GM21367 (cell line): ENCODE measurements around the gene PHACTR1.

Experiments
- ATAC-seq: cut with Tn5 transposase; IDR thresholded peaks from one replicate; pipeline ENCODE4 v1.9.1; 2021; ENCODE audit not compliant: unreplicated experiment

Gene PHACTR1

DNA sequence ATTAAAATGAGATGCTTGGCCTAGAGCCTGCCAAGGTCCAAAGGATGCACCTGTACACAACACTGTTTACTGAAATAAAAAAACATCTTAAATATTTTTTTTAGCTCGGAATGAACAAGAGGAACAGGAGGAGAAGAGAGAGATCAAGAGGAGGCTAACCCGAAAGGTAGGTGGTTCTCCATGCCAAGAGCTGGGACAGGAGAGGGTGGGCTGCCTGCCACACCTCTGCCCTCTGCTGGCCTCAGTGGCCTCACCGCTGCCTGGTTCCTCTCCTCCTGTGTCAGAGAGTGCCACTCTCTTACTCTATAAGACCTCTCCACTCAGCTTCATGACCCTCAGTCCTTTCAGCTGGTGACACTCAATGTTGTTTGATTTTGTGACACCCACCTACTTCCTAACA is 561.6 kb downstream of the PHACTR1 start:
- no peak for ATAC-seq

DNA sequence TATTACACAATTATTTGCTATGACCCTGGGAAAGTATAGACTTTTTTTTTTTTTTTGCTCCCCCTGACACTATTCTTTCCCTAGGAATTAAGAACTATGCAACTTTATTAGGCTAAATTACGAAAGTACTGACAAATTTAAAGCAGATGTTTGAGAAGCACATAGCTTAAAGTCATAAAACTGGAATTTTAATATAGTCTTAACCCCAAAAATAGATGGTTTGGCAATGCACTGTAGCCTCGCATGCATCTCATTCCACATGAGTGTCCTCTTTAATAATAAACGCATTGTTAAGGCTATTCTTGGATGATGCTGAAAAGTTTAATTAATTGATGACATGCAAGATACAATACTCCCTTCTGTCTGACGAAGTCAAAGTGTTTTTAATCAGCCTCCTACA is 562.4 kb downstream of the PHACTR1 start:
- no peak for ATAC-seq

- no peak for ATAC-seq
These were observed 563.7 kb downstream of the PHACTR1 start for GRCh38 chr6:13280254-13280653.

DNA sequence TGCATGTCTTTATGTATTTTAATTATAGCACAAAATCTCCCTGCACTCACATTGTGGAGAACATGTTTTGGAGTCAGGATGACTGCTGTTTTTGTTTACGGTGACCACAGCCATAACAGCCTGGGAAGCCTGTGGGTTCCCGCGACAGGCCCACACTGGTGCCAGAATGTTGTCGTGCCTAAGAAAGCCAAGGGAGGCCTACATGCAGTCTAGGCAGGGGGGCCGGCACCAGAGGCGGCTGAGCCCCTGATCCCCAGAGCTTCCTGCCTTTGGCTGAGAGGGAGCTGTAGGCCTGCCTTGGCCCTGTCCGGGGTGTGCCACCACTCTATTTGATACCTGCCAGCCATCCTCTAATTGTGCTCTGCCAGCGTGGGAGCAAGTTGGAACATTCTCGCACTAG is 565.1 kb downstream of the PHACTR1 start:
- ATAC-seq = no peak

DNA sequence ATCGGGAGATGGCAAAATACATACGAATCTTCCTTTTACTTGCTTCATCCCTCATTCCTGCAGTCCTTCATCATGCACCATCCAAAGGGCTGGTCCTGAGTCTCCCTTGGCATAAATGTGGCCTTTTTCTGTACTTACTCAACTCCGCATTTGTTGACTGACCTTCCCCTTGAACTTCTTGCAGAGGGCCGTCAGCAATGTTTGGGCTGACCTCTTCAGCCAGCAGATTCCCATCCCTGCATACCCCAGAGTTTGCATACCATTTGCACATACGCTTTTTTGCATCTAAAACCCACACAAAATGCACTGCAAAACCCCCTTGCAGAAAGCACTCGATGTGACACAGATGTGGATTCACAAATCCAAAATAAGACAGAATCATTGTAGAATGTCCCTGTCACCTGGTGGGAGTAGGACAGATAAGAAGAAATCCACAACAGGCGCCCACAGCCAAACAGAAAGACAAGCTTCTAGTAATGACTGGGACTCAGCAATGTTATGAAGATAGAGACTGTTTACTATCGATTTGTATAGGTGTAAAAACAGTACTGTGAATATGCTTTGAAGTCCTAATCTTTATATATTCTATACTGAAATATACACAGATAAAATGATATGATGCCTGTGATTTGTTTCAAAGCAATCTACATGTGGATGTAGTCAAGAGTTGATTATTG is 566.0 kb downstream of the PHACTR1 start:
- ATAC-seq = no peak

GRCh38 chr6:13283331-13283730 is 566.8 kb downstream of the PHACTR1 start:
- ATAC-seq = no peak

DNA sequence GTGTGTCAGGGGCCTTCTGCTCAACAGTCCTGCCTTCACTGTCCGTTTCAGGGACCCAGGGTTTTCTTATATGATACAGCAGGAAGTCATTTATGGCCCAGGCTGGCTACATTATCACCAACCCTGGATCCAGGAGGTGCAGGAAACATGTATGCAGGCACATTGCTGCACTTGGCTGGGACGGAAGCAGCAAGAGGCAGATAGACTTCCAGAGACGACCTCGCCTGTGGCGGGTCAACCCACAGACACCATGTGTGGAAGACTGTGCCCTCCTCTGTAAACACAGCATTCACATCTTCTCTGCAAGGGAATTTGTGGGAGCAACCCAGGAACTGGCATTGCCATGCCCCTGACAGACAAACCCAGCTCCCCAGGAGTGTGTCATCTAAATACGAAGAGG is 568.1 kb downstream of the PHACTR1 start:
- ATAC-seq = no peak

DNA sequence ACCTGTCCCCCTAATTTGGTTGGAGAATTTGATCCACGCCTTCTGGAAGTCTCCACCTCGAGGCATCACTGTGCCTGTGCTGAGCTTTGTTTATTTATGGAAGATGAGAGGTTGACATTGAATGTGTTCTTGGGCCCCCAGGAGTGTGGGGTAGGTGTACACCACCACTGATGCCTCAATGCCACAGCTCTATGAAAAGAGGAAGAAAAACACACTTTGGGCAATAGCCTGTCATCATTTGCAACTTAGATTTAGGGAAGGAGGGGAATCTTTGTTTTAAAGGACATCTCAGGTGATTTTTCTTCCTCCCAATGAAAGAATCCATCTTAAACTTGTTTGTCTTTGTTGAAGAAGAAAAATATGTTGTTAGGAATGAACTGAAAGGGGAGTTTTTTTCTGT is 569.1 kb downstream of the PHACTR1 start:
- no peak for ATAC-seq

DNA sequence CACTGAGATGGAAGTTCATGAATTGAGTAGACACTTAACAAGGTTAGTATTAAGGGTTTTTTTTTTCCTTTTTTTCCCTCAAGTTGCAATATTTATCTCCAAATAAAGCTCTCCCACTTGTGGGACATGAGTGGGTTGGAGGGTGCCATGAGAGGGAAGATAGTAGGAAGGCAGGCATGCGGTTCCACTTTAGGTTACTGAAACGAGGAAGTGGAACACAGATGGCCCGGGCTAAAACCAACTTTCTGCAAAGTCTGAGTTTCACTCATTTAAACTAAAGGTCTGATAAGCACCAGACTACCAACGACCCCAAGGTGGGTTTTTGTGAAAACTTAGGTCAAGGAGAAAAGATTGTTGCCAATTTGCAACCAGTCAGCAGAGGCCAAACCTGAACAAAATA is 569.6 kb downstream of the PHACTR1 start:
- ATAC-seq = no peak

GRCh38 chr6:13287104-13287503 is 570.5 kb downstream of the PHACTR1 start:
- ATAC-seq = no peak

DNA sequence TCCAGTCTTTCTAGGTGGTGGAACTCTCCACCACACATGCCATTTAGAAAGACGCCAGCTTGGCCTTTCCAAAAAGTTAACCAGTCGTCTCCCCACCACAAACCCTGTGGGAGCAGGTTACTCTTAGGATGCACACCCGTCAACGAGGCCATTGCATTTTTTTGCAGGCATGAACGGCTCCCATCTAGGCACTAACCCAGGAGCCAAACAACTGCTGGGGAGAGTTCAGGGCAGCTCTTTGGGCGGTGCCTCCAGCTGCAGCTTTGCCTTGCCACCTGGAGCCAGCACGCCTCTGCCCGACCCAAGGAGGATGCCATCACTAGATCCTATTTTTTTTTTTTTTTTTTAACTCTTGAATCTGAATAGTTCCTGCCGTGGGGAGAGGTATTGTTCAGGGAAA is 571.9 kb downstream of the PHACTR1 start:
- ATAC-seq = no peak

GRCh38 chr6:13288969-13289391 is 572.4 kb downstream of the PHACTR1 start:
- no peak for ATAC-seq

- no peak for ATAC-seq
These were observed 573.3 kb downstream of the PHACTR1 start for GRCh38 chr6:13289789-13290318.

DNA sequence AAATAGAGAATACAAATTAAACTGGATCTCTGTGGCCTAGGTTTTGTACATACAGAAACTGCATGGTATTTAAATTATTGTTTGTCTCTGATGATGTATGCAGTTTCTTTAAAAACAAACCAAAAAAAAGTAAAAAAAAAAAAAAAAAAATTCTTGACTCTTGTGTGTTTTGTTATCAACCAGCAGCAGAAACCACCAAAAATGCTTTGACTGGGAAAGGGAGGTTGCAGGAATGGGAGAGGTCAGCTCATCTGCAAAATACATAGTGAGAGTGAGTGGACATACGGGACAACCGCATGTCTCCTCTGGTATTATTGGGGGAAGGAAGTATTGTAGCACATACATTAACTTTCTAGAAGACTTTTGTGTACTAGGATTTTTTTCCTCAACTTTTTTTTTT is 573.8 kb downstream of the PHACTR1 start:
- ATAC-seq = no peak

- no peak for ATAC-seq
These were observed 576.2 kb downstream of the PHACTR1 start for GRCh38 chr6:13292774-13293173.

- ATAC-seq = no peak
These were observed 578.0 kb downstream of the PHACTR1 start for GRCh38 chr6:13294499-13295069.

DNA sequence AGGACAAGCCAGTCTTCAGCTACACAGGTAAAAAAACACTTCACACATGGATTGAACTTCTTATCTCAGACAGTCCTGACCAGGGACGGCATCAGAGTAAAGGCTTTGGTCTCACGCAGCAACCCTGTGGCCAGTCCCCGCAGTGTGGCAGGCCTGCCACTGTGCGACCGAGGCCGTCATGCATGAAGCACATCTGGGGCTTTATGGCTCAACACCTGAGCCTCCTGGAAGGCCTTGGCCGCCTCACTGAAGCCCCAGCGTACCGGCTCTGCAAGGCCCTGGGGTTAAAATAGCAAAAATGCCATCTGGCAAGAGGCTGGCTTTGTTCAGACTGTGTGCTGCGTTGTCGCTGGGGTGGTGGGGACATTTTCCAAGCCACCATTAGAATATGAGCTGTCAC is 579.0 kb downstream of the PHACTR1 start:
- ATAC-seq = no peak

DNA sequence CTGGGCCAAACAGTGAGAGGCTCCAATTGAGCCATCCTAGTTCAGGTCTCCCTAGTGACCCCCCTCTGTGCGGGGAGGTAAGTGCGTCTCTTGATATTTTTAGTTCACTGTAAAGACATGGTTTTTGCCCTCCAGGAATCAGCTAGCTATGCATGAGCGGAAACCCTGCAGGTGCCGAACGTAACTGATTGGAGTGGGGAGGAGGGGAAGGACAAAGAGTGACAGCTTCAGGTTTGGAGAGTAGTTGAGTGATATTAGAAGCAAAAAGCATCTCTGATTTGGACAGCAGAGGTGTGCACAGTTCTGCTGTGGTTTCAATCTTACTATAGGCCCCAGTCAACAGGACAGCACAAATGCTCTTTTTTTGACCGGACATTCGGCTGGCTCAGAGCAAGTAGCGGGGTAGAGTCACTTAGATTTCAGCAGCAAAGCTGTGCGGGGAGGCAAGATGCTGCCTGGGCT is 580.0 kb downstream of the PHACTR1 start:
- no peak for ATAC-seq

DNA sequence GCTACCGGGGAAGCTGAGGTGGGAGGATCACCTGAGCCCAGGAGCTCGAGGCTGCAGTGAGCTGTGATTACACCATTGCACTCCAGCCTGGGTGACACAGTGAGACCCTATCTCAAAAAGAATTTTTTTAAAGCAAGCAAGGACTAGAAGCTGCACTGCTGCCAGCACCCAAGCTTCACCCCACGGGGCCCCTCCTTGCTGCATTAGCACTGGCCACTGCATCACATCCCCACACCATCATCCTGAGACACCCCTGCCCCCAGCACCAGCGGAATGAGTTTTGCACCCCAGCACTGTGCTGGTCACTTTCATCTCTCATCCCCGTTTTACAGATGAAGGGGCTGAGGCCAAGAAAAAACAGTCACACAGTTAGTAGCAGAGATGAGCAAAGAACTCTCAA is 580.8 kb downstream of the PHACTR1 start:
- no peak for ATAC-seq

- ATAC-seq = no peak
These were observed 581.9 kb downstream of the PHACTR1 start for GRCh38 chr6:13298446-13298845.

DNA sequence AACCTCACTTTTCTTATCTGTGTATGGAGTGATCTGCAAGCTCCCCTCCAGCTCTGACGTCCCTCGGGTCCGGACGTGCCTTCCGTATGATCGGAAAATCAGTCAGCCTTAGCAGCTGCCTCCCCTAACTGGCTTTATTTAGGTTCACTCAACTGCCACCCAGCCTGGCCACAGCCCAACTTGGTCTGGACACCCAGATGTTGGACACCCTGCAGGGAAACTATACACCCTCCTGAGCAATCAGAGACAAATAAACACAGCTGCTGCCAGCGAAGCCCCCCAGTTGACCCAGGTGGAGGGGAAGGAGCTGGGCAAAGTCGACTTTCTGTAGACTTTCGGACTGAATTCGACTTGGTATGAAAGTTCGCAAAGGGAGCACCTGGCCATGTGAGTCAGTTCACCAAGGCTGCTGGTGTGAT is 582.8 kb downstream of the PHACTR1 start:
- ATAC-seq = no peak

DNA sequence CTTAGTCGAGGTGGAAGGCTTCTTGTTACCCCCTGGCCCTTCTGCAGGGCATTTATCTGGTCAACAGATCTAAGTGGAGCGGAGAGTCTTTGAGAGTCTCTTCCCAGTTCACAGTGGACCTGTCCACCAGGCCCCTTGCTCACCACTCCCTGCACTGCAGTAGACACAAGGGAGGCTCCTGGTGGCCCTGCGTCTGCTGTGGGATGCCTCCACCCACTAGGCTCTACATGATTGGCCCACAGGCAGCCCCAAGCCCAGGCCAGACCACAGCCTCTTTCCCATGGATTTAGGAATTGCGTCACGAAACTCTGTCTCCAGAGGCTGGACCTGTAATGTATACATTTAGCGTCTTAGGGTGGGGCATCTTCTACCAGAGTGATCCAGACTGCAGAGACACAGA is 583.4 kb downstream of the PHACTR1 start:
- ATAC-seq = no peak
